Panc1 (cell line): ENCODE data around the gene SAT1. TPM values are rescaled to one million over a fixed set of nuclear protein-coding genes. Genes with fewer than 3 reads are reported as not detected.

ENCODE experiments used
- ATAC-seq: fragments of 200-7000 bp; cut with Tn5 transposase; 2 replicates; pipeline ENCODE4 v1.9.1; 2020; ENCODE audit warnings: mild to moderate bottlenecking, moderate library complexity
- BruUV-seq: library from RNA; stranded (reverse); fragments of 400-500 nt; replicated peaks from 2 replicates; lab custom pipeline; 2021; lab: Mats Ljungman, UMichigan
- CTCF ChIA-PET: fragments of 300-600 bp; sonication (Branson Sonifier 250); formaldehyde crosslinking; loops from one replicate; lab custom pipeline; 2022; ENCODE audit warnings: antibody characterized with exemption; lab: Charles Lee
- POLR2A ChIA-PET: fragments of 300-600 bp; sonication (Branson Sonifier 250); formaldehyde crosslinking; loops from one replicate; lab custom pipeline; 2022; ENCODE audit warnings: antibody characterized with exemption; lab: Charles Lee
- DNase-seq: peaks from one replicate; pipeline ENCODE4 v3.0.0-alpha.2; 2010; ENCODE audit warnings: low read depth, low spot score
- H3K27ac ChIP-seq: 2 replicates; pipeline ENCODE4 v1.5.1; 2011; ENCODE audit warnings: mild to moderate bottlenecking, low read length, inconsistent platforms
- H3K27me3 ChIP-seq: fragments of 200-500 bp; sonication (Bioruptor generic); 2 replicates; pipeline ENCODE4 v1.6.0; 2014; ENCODE audit warnings: low read length, inconsistent platforms; ENCODE audit not compliant: control insufficient read depth, insufficient read depth
- H3K36me3 ChIP-seq: fragments of 200-500 bp; sonication (Bioruptor generic); 2 replicates; pipeline ENCODE4 v1.5.1; 2014; ENCODE audit warnings: inconsistent platforms, mild to moderate bottlenecking, low read length, moderate library complexity; ENCODE audit not compliant: control insufficient read depth, insufficient read depth
- H3K4me1 ChIP-seq: 2 replicates; pipeline ENCODE4 v1.5.1; 2011; ENCODE audit warnings: inconsistent platforms, mild to moderate bottlenecking, low read length, moderate library complexity; ENCODE audit not compliant: control insufficient read depth, insufficient read depth
- H3K4me3 ChIP-seq, 2 experiments: 2 replicates each; pipeline ENCODE4 v1.5.1; 2011 to 2012; ENCODE audit warnings: low read depth in 2 of 2, low read length in 2 of 2, mild to moderate bottlenecking in 2 of 2, inconsistent platforms in 1 of 2, moderate library complexity in 1 of 2
- H3K9me3 ChIP-seq: fragments of 200-500 bp; sonication (Bioruptor generic); 2 replicates; pipeline ENCODE4 v1.5.1; 2014; ENCODE audit warnings: low read depth, mild to moderate bottlenecking, inconsistent platforms, low read length, moderate library complexity; ENCODE audit not compliant: control insufficient read depth, insufficient read depth
- POLR2AphosphoS5 ChIP-seq: IDR thresholded peaks from 2 replicates; pipeline ENCODE4 v1.6.1; 2012; ENCODE audit warnings: mild to moderate bottlenecking, low read depth, low read length, moderate library complexity
- SIN3A ChIP-seq: IDR thresholded peaks from 2 replicates; pipeline ENCODE4 v1.6.1; 2012; ENCODE audit warnings: low read depth, mild to moderate bottlenecking, low read length, moderate library complexity, borderline replicate concordance; ENCODE audit not compliant: insufficient read depth
- TCF7L2 ChIP-seq: IDR thresholded peaks from 2 replicates; pipeline ENCODE4 v1.6.1; 2011; ENCODE audit warnings: mild to moderate bottlenecking, low read depth, low read length, inconsistent platforms
- in situ Hi-C: cut with HindIII; loops from 2 replicates; pipeline ENCODE4 v1.10.0; 2016; ENCODE audit warnings: low sequenced_read_pairs, low pct_unique_long_range_greater_than_20kb
- intact Hi-C: fragments of 100-400 bp; cut with micrococcal nuclease; formaldehyde crosslinking; loops from one replicate; pipeline ENCODE4 v1.10.0; 2022; ENCODE audit not compliant: unreplicated experiment
- total RNA-seq: library from RNA; stranded (reverse); gene quantifications from one replicate; pipeline ENCODE4 v1.2.1, GENCODE V29; 2021; ENCODE audit not compliant: unreplicated experiment
- TF ChIP-seq, protein P1 (sequence below): fragments of 450-650 bp; IDR thresholded peaks from 2 replicates; pipeline ENCODE4 v1.5.1; 2017; ENCODE audit warnings: mild to moderate bottlenecking
- TF ChIP-seq, protein P2 (sequence below), 2 experiments: IDR thresholded peaks; 2 replicates each; pipeline ENCODE4 v1.6.1; 2011 to 2012; ENCODE audit warnings: low read depth in 2 of 2, control low read depth in 1 of 2, low read length in 1 of 2, mild to moderate bottlenecking in 1 of 2, moderate library complexity in 1 of 2; ENCODE audit not compliant: insufficient read depth in 1 of 2

The SAT1 gene
- total RNA-seq, 1 experiment from 2014 or later: 173 TPM

- no peak for TF ChIP-seq TCF7L2
- TF ChIP-seq SIN3A: no peak
- TF ChIP-seq, protein P1, sequence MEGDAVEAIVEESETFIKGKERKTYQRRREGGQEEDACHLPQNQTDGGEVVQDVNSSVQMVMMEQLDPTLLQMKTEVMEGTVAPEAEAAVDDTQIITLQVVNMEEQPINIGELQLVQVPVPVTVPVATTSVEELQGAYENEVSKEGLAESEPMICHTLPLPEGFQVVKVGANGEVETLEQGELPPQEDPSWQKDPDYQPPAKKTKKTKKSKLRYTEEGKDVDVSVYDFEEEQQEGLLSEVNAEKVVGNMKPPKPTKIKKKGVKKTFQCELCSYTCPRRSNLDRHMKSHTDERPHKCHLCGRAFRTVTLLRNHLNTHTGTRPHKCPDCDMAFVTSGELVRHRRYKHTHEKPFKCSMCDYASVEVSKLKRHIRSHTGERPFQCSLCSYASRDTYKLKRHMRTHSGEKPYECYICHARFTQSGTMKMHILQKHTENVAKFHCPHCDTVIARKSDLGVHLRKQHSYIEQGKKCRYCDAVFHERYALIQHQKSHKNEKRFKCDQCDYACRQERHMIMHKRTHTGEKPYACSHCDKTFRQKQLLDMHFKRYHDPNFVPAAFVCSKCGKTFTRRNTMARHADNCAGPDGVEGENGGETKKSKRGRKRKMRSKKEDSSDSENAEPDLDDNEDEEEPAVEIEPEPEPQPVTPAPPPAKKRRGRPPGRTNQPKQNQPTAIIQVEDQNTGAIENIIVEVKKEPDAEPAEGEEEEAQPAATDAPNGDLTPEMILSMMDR: no peak
- TF ChIP-seq, protein P2, sequence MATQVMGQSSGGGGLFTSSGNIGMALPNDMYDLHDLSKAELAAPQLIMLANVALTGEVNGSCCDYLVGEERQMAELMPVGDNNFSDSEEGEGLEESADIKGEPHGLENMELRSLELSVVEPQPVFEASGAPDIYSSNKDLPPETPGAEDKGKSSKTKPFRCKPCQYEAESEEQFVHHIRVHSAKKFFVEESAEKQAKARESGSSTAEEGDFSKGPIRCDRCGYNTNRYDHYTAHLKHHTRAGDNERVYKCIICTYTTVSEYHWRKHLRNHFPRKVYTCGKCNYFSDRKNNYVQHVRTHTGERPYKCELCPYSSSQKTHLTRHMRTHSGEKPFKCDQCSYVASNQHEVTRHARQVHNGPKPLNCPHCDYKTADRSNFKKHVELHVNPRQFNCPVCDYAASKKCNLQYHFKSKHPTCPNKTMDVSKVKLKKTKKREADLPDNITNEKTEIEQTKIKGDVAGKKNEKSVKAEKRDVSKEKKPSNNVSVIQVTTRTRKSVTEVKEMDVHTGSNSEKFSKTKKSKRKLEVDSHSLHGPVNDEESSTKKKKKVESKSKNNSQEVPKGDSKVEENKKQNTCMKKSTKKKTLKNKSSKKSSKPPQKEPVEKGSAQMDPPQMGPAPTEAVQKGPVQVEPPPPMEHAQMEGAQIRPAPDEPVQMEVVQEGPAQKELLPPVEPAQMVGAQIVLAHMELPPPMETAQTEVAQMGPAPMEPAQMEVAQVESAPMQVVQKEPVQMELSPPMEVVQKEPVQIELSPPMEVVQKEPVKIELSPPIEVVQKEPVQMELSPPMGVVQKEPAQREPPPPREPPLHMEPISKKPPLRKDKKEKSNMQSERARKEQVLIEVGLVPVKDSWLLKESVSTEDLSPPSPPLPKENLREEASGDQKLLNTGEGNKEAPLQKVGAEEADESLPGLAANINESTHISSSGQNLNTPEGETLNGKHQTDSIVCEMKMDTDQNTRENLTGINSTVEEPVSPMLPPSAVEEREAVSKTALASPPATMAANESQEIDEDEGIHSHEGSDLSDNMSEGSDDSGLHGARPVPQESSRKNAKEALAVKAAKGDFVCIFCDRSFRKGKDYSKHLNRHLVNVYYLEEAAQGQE (IDR thresholded peaks at IDR 0.05; ENCODE audit: insufficient read depth in 1 of 2, low read depth in 2 of 2, low read length in 1 of 2): no peak
- no peak for TF ChIP-seq POLR2AphosphoS5
- H3K36me3 ChIP-seq: no peaks in the 10 kb centered on the region
- H3K27ac ChIP-seq: no peak overlapping the region
- POLR2A ChIA-PET: no interaction called here
- no peak for DNase-seq
- in situ Hi-C loops (no loop called here), intact Hi-C loops (no loop called here)
- H3K27me3 ChIP-seq: no peaks in the 10 kb centered on the region
- no peak overlapping the region for H3K4me3 ChIP-seq
- BruUV-seq: no TSS peak
- H3K4me1 ChIP-seq: no peaks in the 10 kb centered on the region
- ATAC-seq: no peak
- H3K9me3 ChIP-seq: no peaks in the 10 kb centered on the region
- CTCF ChIA-PET: no interaction called here
Observed at GRCh38 chrX:23815376-23815775, 32.4 kb downstream of the SAT1 start.

GRCh38 chrX:23816179-23816578 lies 33.2 kb downstream of the SAT1 start:
- DNase-seq: no peak

More at GRCh38 chrX:23816179-23816578, 33.2 kb downstream of the SAT1 start:
- no peaks in the 10 kb centered on the region for H3K4me1 ChIP-seq
- in situ Hi-C loops: no loop called here
- no peaks in the 10 kb centered on the region for H3K9me3 ChIP-seq
- no peaks in the 10 kb centered on the region for H3K27me3 ChIP-seq
- no peaks in the 10 kb centered on the region for H3K36me3 ChIP-seq
- ChIA-PET CTCF (no interaction called here), POLR2A (interaction anchor here (0.6 kb wide), 1 partner anchor 101 kb away, joined by 10 read pairs; no protein-coding TSS in a partner anchor)
- TF ChIP-seq, protein P2 (IDR thresholded peaks at IDR 0.05; ENCODE audit: insufficient read depth in 1 of 2, low read depth in 2 of 2, low read length in 1 of 2): no peak
- TF ChIP-seq, protein P1: no peak
- TF ChIP-seq TCF7L2 (no peak), SIN3A (no peak), POLR2AphosphoS5 (no peak)
- ATAC-seq: no peak
- 0 out of 2 replicates have a peak overlapping the region, but pooled peaks have one; percentile 29 for H3K27ac ChIP-seq
- no TSS peak for BruUV-seq
- intact Hi-C loops: no loop called here
- H3K4me3 ChIP-seq: no peak overlapping the region
